IPS-NIHi7 (cell line): ENCODE measurements around the gene KIF6.
A peak's percentile ranks its signal among the peaks of the same experiment; 100 is the strongest.

Experiments
- DNase-seq: peaks from one replicate; pipeline ENCODE4 v3.0.0; 2012; ENCODE audit warnings: mixed read lengths; ENCODE audit errors: extremely low spot score

Gene KIF6

GRCh38 chr6:39387785-39388184 lies 337.4 kb downstream of the KIF6 start:
- no peak for DNase-seq

- no peak for DNase-seq
Measured at GRCh38 chr6:39386487-39386886, 338.7 kb downstream of the KIF6 start.

- DNase-seq, result no peak
Measured at GRCh38 chr6:39381550-39382140, 343.6 kb downstream of the KIF6 start.

GRCh38 chr6:39380837-39381549 lies 344.2 kb downstream of the KIF6 start:
- DNase-seq, result no peak

- no peak for DNase-seq
Measured at GRCh38 chr6:39378960-39379425, 346.2 kb downstream of the KIF6 start.

GRCh38 chr6:39378175-39378959 lies 346.8 kb downstream of the KIF6 start:
- no peak for DNase-seq

- peak; percentile 87 for DNase-seq
Measured at GRCh38 chr6:39377539-39377950, 347.7 kb downstream of the KIF6 start.

GRCh38 chr6:39375405-39375804 lies 349.8 kb downstream of the KIF6 start:
- DNase-seq, result no peak

GRCh38 chr6:39370390-39370789 lies 354.8 kb downstream of the KIF6 start:
- no peak for DNase-seq

- DNase-seq, result no peak
Measured at GRCh38 chr6:39369987-39370386, 355.2 kb downstream of the KIF6 start.

GRCh38 chr6:39367700-39368099 lies 357.5 kb downstream of the KIF6 start:
- no peak for DNase-seq

- DNase-seq, result no peak
Measured at GRCh38 chr6:39366931-39367618, 358.1 kb downstream of the KIF6 start.

GRCh38 chr6:39365281-39366074 lies 359.7 kb downstream of the KIF6 start:
- no peak for DNase-seq

GRCh38 chr6:39363280-39363679 lies 361.9 kb downstream of the KIF6 start:
- no peak for DNase-seq

GRCh38 chr6:39362487-39362865 lies 362.7 kb downstream of the KIF6 start:
- DNase-seq, result peak; percentile 51

GRCh38 chr6:39361657-39362486 lies 363.3 kb downstream of the KIF6 start:
- peak; percentile 94 for DNase-seq

GRCh38 chr6:39360378-39360777 lies 364.8 kb downstream of the KIF6 start:
- no peak for DNase-seq

- DNase-seq, result no peak
Measured at GRCh38 chr6:39357998-39358686, 367.1 kb downstream of the KIF6 start.

- no peak for DNase-seq
Measured at GRCh38 chr6:39353698-39354315, 371.4 kb downstream of the KIF6 start.
